ENCODE results near the gene DMRT3.

The DMRT3 gene, protein sequence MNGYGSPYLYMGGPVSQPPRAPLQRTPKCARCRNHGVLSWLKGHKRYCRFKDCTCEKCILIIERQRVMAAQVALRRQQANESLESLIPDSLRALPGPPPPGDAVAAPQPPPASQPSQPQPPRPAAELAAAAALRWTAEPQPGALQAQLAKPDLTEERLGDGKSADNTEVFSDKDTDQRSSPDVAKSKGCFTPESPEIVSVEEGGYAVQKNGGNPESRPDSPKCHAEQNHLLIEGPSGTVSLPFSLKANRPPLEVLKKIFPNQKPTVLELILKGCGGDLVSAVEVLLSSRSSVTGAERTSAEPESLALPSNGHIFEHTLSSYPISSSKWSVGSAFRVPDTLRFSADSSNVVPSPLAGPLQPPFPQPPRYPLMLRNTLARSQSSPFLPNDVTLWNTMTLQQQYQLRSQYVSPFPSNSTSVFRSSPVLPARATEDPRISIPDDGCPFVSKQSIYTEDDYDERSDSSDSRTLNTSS

DNA sequence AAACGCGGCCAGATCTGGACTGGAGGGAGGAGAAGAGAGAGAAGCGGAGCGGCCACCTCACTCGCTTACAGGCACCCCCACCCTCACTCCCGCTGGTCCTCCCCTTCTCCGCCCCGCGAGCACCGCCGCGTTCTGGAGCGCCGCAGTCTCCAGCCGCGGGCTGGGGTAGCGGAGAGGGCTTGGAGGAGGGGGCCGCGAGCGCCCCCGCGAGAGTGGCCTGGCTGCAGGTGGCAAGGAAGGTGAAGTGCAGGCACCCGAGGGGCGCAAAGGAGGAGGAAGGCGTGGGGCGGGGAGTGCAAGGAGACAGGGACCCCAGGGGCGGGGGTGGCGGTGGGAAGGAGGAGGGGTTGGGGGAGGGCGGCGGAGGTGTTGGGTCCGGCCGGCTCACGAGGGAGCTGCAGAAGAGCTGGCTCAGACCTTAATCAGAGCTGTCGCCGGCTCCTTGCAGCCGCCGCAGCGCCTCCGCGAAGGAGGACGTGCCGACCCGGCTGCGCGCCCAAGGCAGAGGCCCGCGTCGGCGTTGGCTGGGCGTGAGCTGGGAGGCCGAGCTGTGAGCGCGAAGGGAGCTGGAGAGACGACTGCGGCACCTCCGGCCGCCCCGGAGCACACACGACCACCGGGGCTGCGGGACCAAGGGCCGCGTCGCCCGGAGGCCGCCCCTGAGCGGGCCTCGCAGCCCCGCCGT, at the start of gene DMRT3:
DMRT3 (plus strand) TSS at position 398 of the 685 bp plus-strand sequence. CDS start 347 bp downstream, outside the sequence.
- DNase-seq = no peak

DNA sequence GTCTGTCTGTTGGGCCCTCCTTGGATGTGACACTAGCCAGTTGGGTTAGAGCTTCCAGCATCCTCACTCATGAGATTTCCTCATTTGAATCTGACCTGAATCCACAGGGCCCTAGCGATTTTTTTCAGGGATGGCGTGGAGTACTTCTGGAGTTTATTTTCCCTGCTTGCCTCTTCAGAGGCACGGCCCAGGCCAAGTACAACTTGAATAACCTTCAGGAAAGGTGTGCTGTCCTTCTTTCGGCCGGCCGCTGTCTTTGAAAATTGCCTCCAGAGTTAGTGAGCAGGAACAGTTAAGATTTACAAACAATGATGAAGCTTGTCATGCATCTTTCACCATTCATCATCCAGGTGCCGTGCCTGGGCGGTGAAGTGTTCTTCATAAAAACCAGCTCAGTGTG, 49.5 kb upstream of the DMRT3 start:
- no peak for DNase-seq

DNA sequence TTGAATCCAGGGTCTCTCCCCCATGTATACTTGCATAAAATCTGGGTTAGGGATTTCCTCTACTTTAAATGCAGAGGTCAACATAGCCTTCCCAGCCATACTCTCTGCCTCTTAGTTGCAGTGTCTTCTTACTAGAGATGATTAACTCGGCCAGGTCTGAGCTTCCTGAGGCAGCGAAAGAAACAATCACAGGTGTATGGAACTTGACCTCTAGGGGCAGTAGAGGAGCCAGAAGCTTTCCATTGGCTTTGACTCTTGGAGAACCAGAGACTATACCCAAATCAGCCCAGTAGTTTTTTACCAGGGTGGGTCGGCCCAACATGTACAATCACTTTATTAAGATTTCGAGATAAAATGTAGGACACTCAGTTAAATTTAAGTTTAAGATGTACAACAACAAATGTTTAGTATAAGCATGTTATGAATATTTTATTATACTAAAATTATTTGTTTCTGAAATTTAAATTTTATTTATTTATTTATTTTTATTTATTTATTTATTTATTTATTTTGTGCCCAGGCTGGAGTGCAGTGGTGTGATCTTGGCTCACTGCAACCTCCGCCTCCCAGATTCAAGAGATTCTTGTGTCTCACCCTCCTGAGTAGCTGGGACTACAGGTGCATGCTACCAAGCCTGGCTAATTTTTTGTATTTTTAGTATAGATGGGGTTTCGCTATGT, 48.0 kb upstream of the DMRT3 start:
- DNase-seq = no peak

DNA sequence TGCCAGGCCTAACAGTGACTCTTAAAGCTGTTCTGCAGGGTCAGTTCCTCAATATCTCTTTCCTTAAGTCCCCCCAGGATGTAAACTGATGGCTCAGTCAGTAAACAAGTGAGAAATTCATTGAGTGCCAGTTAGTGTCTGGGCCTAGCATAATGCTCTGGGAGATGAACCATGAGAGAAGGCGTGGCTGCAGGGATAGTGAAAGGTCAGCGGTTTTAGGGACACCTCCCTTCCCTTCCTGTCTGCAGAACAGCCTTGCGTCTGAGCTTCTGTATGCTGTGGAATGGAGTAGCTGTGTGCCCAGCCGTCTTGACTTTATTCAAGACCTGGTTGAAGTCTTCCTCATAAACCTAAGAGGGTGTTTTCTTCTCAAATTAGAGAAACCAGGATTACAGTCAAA, 46.7 kb upstream of the DMRT3 start:
- DNase-seq = no peak

DNA sequence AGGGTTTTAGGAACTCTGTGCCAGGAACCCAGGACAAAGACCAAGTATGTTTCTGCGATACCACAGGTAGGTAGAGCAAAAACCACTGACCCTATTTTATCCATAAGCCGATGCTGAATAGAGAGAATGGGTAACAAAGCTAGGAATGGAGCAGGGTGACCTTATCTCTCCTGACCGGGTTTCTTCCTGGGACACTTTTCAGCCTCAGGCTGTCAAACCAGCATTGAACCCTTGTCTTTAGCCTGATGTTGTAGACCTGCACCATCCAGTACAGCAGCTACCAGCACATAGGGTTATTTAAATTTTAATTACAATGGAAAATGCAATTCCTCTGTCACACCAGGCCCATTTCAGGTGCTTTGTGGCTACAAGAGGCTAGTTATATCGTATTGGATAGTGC, 43.1 kb upstream of the DMRT3 start:
- DNase-seq = no peak

DNA sequence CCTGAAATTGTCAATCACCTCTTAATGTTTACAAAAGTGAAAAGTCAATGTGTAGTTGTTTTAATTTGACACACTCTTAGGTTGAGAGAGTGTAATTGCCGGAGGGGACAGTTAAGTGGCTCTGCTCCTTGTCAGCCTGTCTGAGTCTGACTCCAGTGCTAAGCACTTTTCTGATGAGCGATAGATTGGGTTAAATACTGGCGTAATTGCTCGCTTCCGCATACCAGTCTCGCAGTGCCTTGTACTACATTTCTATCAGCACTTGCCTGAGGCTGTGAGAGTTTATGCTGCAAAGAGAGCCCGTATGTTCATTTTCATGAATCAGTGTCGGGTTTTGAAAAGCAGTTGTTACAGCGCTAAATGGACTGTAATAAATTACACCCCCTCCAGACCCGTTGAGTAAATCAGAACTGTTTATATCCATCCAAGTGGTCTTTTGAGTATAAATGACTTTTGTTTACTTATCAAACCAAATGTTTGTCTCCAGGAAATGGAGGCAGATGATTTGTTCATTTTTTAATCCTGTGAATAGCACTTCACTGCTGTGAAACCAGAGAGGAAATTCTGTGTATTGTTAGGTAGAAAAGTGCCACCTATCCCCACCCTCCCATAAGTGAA, 41.0 kb upstream of the DMRT3 start:
- no peak for DNase-seq

DNA sequence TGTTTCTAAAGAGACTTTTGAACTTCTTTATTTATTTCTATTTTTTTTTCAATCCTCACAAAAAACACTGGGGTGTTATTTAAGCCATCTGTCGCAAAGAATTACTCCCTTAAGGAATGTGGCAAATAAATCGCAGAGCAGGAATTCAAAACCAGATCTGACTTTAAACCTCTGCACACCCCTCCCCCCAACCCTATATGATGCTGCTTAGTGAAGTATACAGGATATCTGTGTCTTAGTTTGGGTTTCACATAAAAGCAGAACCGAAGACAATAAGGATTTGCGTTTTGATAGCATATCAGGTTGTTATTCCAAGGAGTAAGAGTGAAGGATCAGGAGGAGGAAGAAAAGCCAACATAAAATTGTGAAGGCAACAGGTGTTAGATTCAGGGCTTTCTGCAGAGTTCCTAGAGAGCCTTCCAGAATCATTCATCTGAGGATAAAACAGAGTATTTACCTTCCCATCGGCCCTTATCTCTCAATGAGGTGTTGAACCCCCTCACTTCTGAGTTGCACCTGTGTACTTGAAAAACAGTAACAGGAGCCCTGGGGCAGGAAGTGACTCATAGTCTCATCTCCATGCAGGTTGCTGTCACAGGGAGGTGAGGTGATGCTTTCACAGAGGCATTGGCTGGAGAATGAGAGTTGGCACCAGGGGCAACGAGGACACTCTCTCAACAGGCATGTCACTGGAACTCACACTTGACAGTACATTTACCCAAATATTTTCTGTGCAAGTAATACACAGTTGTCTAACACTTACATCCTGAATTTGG, 33.5 kb upstream of the DMRT3 start:
- DNase-seq = no peak

DNA sequence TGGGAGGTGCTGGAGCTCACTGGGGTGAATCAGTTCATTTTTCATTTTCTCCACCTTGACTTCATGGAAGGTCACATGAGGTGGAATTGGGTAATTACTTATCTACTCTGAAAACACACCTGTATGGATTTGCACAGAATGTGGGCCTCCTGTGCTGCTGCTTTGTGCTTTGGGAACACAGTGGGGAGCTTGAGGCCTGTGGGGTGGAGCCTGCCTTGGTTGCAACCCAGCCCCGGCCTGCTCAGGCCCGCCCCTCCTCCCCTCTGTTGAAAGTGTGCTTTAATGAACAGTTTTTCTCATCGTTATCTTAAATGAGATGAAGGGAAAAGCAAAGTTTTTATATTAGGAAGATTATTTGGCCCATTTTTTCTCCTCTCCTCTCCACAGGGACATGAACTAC, 28.5 kb upstream of the DMRT3 start:
- no peak for DNase-seq

DNA sequence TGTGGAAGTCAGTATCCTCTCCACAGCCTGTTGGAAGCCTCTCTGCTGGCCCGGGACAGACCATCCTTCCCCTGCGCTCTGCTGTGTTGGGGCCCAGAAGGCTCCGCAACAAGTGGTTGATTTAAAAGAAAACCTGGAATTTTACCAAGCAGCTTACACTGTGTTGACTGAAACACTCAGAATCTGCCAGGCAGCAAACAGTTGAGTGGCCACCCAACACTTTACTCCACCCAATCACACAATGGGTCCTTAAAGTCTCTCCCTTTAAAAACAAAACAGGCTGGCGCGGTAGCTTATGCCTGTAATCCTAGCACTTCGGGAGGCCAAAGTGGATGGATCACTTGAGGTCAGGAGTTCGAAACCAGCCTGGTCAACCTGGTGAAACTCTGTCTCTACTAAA, 28.0 kb upstream of the DMRT3 start:
- no peak for DNase-seq

DNA sequence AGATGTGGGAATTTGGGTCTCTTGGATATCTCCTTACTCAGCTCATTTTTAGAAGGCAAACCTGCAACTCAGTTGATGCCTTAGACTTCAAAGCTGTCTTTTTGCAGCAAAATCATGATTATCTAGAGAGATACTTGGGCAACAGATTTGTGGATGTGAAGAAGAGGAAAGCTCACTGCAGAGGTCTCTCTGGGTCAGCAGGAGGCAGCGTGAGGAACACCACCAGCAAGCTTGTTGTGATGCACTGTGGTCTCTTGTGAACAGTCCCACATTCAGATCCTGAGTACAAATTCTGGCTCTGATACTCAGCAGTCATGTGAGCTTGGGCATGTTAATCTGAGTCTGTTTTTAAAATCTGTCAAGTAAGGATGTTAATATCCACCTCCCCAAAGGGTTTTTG, 26.3 kb upstream of the DMRT3 start:
- DNase-seq = no peak

DNA sequence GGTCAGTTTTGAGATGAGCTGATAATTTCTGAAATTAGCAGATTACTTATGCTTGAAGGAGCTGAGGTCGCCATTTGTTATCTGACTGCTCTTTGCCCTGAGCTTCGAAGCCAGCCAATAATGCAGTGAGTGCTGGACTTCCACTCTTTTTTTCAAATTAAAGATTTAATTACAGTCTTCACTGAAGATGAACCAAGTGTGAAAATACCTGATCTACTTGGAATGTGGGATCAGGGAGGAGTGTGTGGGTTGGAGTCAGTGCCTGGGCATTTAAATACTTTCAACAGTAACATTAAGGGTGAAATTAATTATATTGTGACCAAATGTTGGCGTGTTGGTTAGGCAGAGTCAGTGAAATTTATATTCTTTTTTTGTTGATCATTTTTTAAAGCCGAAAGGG, 23.9 kb upstream of the DMRT3 start:
- no peak for DNase-seq

DNA sequence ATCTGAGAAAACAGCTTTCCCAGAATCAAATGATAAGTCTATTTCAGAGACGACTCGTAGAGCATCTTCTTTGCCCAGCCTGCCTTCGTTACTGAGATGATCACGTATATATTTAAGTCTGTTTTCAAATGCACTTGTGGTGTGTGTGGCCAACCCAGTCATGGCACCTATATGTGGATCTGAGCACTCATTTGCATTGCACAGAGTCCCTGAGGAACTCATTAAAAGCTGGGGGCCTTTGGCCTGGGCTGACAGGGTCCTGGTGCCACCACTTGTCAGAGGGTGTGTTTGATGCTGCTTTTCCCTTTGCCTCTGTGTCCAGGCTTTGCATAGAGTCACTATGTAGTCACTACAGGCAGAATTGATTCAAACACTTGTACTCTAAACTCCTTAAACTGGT, 17.4 kb upstream of the DMRT3 start:
- DNase-seq = no peak

DNA sequence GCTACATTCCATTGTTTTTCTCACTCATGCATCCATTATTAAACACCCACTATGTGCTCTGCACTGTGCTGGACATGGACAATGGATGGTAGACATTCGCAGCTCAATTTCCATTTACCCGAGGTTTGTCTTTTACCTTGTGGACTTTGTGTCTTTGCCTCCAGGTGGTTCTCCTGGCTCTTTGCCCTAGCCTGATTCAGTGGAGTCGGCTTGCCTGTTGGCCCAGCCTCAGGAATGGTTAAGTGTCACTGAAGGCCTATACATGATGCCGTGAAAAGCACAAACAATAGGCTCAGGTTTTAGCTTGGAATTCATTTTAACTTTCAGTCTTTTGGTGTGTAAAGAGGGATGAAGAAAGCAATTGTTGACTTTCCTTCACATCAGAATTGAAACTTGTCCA, 16.5 kb upstream of the DMRT3 start:
- no peak for DNase-seq

DNA sequence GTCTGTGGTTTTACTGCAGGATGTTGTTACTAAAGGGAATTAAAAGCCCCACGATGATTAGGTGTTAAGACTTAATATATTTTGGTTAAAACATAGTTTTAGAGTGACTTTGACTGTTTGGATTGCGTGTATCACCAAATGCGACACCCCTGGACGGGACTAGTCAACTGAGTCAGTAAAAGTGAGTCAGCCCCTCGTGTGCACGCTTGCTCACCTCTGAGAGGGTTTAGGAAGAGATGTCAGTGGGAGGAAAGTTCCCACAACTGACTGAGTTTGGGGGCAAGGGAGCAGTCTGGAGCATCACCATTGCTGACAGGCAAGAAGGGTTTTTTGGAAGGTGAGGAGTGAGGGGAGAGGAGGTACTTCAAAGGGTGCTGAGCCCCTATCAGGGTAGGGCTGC, 14.4 kb upstream of the DMRT3 start:
- DNase-seq = no peak

DNA sequence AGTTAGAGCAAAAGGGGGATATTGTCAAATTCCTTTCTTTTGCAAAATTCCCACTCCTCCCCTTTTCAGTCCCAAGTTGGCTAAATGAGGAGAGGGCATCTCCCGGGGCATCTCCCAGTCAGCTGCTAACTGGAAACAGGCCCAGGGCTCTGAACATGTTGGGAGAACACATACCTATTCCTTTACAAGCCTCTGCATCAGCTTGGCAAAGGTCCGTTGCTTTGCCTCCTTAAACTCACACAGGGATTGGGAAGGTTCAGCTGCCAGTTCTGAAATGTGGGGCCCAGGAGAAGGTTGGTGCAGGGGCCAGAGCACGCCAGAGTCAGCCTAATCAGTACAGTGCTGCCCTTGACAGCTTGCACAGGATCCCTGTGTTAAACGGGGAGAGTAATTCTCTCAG, 11.0 kb upstream of the DMRT3 start:
- no peak for DNase-seq

DNA sequence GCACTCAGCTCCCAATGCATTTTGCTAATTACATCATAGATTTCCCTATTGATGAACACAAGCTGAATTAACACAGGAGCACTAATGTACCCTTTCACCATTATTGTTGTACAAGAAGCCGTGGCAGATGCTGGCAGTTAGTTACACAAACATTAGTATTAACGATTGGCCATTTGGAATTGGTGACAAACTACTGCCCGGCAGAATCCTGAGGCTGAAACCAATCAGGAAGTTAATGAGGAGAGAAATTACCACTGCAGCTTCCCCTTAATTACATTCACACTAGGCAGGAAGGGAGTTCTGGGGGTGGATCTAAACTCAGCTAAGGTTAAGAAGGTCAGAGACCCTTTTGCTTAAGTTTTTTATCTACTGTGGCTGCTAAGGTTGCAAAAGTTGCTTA, 9.6 kb upstream of the DMRT3 start:
- DNase-seq = no peak

DNA sequence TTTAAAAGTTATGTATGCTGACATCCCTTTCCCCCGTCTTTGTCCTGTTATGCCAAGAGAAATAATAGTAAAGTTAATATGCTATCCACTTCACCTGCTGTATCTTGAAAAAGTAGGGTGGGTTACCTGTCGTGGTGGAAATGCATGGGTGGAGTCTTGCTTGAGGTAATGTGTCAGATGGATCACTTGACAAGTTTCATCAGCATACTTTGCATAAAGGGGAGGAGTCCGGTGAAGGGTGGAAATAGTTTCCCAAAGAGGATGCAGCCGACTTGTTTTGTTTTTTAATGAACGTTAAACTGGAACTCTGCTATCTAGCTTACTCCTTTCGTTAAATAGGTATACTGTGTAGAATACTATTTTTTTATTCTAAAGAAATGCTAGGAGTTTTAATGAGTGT, 9.0 kb upstream of the DMRT3 start:
- DNase-seq = no peak

DNA sequence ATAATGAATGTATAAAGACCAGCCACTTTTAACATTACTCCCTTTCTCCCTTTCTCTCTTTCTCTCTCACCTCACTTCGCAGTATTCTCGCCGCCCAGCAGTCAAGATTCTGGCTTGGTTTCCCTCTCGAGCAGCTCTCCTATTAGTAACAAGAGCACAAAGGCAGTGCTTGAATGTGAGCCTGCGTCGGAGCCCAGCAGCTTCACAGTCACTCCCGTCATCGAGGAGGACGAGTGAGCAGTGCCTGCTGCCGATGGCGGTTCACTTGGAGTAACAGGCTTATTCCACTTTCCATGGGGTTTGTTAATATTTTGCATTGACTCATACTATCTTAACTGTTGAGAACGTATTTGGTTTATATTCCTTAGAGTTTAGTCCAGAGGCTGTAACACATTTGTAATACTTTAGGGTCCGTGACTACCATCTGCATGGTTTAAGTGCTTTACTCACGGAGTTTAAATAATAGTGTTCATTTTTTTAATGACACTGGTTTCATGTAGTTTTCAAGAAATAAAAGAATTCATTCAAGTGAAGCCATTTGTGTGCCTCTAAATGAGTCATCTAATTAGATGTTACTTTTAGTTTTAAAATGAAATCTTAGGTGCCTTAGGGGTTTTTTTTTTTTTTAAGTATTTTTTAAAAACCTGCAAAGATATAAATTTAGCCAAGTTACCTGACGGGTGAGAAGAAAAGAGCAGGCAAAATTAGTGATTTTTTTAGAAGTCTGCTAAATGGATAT, 8.4 kb upstream of the DMRT3 start:
- no peak for DNase-seq

DNA sequence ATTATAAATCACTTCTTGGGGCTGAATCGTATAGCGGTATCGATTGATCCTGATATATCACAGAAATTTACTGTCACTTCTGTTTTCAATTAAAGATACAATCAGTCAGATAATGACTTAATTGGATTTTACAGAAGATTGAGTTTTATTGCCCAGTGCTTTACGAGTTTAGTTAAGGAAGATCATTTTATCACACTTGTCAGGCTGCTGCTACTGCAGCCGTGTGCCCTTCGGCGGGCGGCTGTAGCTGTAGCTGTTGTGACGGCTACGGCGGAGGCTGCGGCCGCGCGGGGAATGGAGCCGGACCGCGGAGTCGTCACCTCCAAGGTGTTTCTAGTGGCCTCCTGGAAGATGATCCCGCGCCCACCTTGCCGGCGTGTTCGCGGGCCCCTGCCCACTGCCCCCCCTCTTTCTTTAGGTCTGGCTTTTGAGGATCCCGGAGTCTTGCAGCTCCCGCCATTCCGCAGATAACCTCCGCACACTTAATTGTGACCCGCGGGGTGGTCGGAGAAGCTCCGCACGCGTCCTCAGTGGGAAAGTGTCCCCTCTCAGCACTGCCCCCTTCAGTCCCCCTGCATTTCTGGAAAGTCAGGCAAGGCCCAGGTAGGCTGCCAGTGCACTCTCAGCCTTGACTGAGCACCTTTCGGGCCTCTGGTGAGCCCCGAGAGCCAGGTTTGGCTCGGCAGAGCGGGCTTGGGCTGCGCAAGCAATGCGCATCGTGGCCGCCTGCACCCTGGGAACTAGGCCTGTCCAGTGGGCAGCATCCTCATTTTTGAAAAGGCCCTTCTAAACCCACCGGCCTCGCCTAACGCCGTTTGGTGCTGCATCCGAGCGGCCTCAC, 6.9 kb upstream of the DMRT3 start:
- no peak for DNase-seq

DNA sequence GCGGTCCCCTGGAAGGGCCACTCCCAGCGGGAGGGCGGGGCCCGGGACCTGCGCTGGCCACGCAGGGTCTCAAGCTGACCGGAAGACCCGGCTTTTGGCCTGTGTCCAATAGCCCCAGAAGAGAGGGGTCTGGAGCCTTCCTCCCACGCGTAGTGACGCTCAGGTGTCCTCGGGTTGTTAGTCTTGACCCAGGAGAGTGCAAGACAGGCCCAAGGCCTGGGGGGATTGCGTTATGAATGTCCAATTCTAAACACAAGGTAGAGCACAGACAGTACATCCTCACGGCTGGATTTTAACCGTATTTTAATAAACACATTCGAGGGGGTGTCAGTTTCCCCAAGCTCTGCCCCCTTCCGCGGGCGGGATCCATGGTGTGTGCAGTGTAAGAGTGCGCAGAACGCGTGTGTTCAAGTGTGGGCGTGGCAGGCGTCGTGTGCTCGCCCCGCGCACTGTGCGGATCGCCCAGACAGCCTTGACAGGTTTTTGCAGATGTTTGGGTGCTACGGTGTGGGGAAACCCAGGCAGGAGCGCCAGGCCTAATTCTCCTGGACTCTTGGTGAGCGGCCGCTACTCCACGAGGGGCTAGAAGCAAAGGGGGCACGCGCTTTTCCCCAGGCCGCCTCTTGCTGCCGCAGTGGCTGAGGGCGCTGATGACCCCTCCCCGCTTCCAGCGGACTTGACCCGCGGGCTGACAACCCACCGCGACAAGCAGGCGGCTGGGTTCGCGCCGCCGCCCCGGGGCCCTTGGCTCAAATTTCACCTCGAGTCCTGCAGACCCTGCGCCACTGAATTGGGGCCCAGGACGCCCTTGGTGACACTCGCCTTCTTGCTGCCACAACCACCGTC, 6.1 kb upstream of the DMRT3 start:
- no peak for DNase-seq
